GM23338 (cell line): Measurements from ENCODE around the gene LAMA1. TPM values are rescaled to one million over a fixed set of nuclear protein-coding genes. Genes with fewer than 3 reads are reported as not detected.

Experiments
- ATAC-seq: fragments of 200-7000 bp; cut with Tn5 transposase; 3 replicates; pipeline ENCODE4 v1.9.1; 2020
- DNase-seq: peaks from one replicate; pipeline ENCODE4 v3.0.0-alpha.2; 2015; ENCODE audit warnings: low spot score
- H2AFZ ChIP-seq: fragments of 200-600 bp; sonication (generic); 2 replicates; pipeline ENCODE4 v1.8.0; 2016; ENCODE audit warnings: antibody characterized with exemption, mild to moderate bottlenecking, moderate library complexity
- H3F3A ChIP-seq: fragments of 200-600 bp; sonication (generic); replicated peaks from 2 replicates; pipeline ENCODE4 v1.8.0; 2017; ENCODE audit warnings: antibody characterized with exemption, mixed run types, low read depth
- H3K27ac ChIP-seq: fragments of 200-600 bp; sonication (generic); 2 replicates; pipeline ENCODE4 v1.6.1; 2016; ENCODE audit warnings: low read depth
- H3K27me3 ChIP-seq: fragments of 200-600 bp; sonication (generic); 2 replicates; pipeline ENCODE4 v1.8.0; 2016; ENCODE audit warnings: mild to moderate bottlenecking, mixed run types, moderate library complexity; ENCODE audit not compliant: insufficient read depth
- H3K36me3 ChIP-seq: fragments of 200-600 bp; sonication (generic); 2 replicates; pipeline ENCODE4 v1.8.0; 2016; ENCODE audit warnings: mild to moderate bottlenecking; ENCODE audit not compliant: insufficient read depth
- H3K4me1 ChIP-seq: fragments of 200-600 bp; sonication (generic); 2 replicates; pipeline ENCODE4 v1.8.0; 2016; ENCODE audit warnings: mild to moderate bottlenecking, moderate library complexity; ENCODE audit not compliant: insufficient read depth
- H3K4me2 ChIP-seq: fragments of 200-600 bp; sonication (generic); 2 replicates; pipeline ENCODE4 v1.7.1; 2017; ENCODE audit warnings: mixed run types
- H3K4me3 ChIP-seq: fragments of 200-600 bp; sonication (generic); 2 replicates; pipeline ENCODE4 v1.6.1; 2016; ENCODE audit warnings: mixed run types
- H3K79me2 ChIP-seq: fragments of 200-600 bp; sonication (generic); replicated peaks from 2 replicates; pipeline ENCODE4 v1.8.0; 2017; ENCODE audit warnings: mild to moderate bottlenecking; ENCODE audit not compliant: insufficient read depth
- H3K9me2 ChIP-seq: fragments of 200-600 bp; sonication (generic); 2 replicates; pipeline ENCODE4 v1.8.0; 2017; ENCODE audit not compliant: insufficient read depth
- H4K20me1 ChIP-seq: fragments of 200-600 bp; sonication (generic); replicated peaks from 2 replicates; pipeline ENCODE4 v1.8.0; 2017; ENCODE audit warnings: mild to moderate bottlenecking; ENCODE audit not compliant: insufficient read depth
- H3K27ac Mint-ChIP-seq: 2 replicates; pipeline ENCODE4 v1.8.0; 2020; ENCODE audit warnings: inconsistent platforms, mild to moderate bottlenecking, moderate library complexity, mixed read lengths
- H3K27me3 Mint-ChIP-seq: 3 replicates; pipeline ENCODE4 v1.8.0; 2022; ENCODE audit warnings: low read depth, mild to moderate bottlenecking, moderate library complexity, mixed read lengths, inconsistent platforms; ENCODE audit not compliant: insufficient read depth, poor library complexity
- H3K36me3 Mint-ChIP-seq: 3 replicates; pipeline ENCODE4 v1.8.0; 2021; ENCODE audit warnings: low read depth, mild to moderate bottlenecking, inconsistent platforms, moderate library complexity, mixed read lengths
- H3K4me1 Mint-ChIP-seq: 3 replicates; pipeline ENCODE4 v1.8.0; 2020; ENCODE audit warnings: mild to moderate bottlenecking, inconsistent platforms, mixed read lengths
- H3K4me3 Mint-ChIP-seq: 3 replicates; pipeline ENCODE4 v1.8.0; 2021; ENCODE audit warnings: moderate library complexity, mild to moderate bottlenecking, inconsistent platforms, mixed read lengths
- H3K9me3 Mint-ChIP-seq: 3 replicates; pipeline ENCODE4 v1.8.0; 2020; ENCODE audit warnings: moderate library complexity, mild to moderate bottlenecking, inconsistent platforms, mixed read lengths
- CREB1 ChIP-seq: fragments of 250-450 bp; sonication (Bioruptor Pico); IDR thresholded peaks from 2 replicates; pipeline ENCODE4 v1.5.0; 2020; ENCODE audit warnings: low read depth, mild to moderate bottlenecking, moderate library complexity
- EZH2 ChIP-seq: fragments of 200-600 bp; sonication (generic); IDR thresholded peaks from one replicate; pipeline ENCODE4 v1.8.0; 2017; ENCODE audit warnings: antibody characterized with exemption, mild to moderate bottlenecking, low read depth; ENCODE audit not compliant: unreplicated experiment
- EZH2phosphoT487 ChIP-seq: fragments of 200-600 bp; sonication (generic); IDR thresholded peaks from one replicate; pipeline ENCODE4 v1.8.1; 2018; ENCODE audit warnings: antibody characterized with exemption; ENCODE audit not compliant: unreplicated experiment
- JUNB ChIP-seq: IDR thresholded peaks from one replicate; pipeline ENCODE4 v1.6.1; 2016; ENCODE audit warnings: antibody characterized with exemption; ENCODE audit not compliant: unreplicated experiment
- NANOG ChIP-seq: IDR thresholded peaks from 2 replicates; pipeline ENCODE4 v1.6.1; 2016; ENCODE audit warnings: antibody characterized with exemption, borderline replicate concordance
- POLR2AphosphoS5 ChIP-seq: IDR thresholded peaks from 2 replicates; pipeline ENCODE4 v1.6.1; 2016; ENCODE audit warnings: antibody characterized with exemption, low read depth
- STAT1 ChIP-seq: IDR thresholded peaks from one replicate; pipeline ENCODE4 v1.6.1; 2016; ENCODE audit warnings: antibody characterized with exemption; ENCODE audit not compliant: unreplicated experiment
- ZNF114 ChIP-seq: fragments of 250-450 bp; sonication (Bioruptor Pico); IDR thresholded peaks from 2 replicates; pipeline ENCODE4 v1.5.0; 2020; ENCODE audit warnings: mild to moderate bottlenecking, moderate library complexity
- ZNF331 ChIP-seq: fragments of 250-450 bp; sonication (Bioruptor Pico); IDR thresholded peaks from 2 replicates; pipeline ENCODE4 v1.5.0; 2020; ENCODE audit warnings: low read depth, mild to moderate bottlenecking, moderate library complexity
- polyA plus RNA-seq: library from polyadenylated mRNA; unstranded; fragments of >200 nt; fragmentation: Nextera tagmentation; extraction: Ambion mirVana; gene quantifications from 2 replicates; pipeline ENCODE4 v1.2.1, GENCODE V29; 2016
- total RNA-seq: library from RNA; depleted of rRNA; stranded (reverse); fragments of >200 nt; shearing (Covaris generic); gene quantifications from 2 replicates; pipeline ENCODE4 v1.2.3, GENCODE V29; 2014
- TF ChIP-seq, protein P1 (sequence below), 2 experiments: fragments of 200-600 bp in 1 of 2; sonication (generic) in 1 of 2; conservative IDR thresholded peaks; 2 replicates each; pipeline versions ENCODE4 v1.5.1 to v1.6.1; 2016 to 2017; ENCODE audit warnings: antibody characterized with exemption in 2 of 2, low read depth in 2 of 2, mild to moderate bottlenecking in 2 of 2, moderate library complexity in 1 of 2
- TF ChIP-seq, protein P2 (sequence below): IDR thresholded peaks from 2 replicates; pipeline ENCODE4 v1.6.1; 2016; ENCODE audit warnings: antibody characterized with exemption
- TF ChIP-seq, protein P3 (sequence below): IDR thresholded peaks from one replicate; pipeline ENCODE4 v1.6.1; 2018; ENCODE audit warnings: antibody characterized with exemption; ENCODE audit not compliant: unreplicated experiment

LAMA1 gene
- total and polyA plus RNA-seq, 2 experiments from 2014 or later, result 14.8 to 52.3 TPM

DNA sequence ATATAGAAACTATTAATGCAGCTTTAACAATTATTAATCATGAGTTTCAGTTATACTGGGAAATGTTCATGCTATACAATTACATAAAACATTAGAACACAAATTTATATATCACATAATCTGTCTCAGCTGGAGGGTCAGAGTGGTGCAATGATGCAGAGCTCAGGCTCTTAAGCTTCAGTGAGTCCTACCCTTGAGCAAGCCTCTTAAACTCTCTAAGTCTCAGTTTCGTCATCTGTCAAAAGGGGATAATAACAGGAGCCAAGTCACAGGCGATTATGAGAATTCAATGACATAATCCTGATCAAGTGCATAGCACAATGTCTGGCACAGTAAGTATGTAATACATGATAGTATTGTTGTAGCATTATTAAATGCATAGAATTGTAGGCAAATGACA, 46.0 kb downstream of the LAMA1 start:
- H3K27me3 ChIP-seq, result no peaks in the 10 kb centered on the region
- peaks cover 15% of the 10 kb centered on the region for H3K4me1 Mint-ChIP-seq
- no peak for ATAC-seq

More for the DNA sequence above, 46.0 kb downstream of the LAMA1 start:
- Mint-ChIP-seq H3K36me3 (peaks cover 9% of the 10 kb centered on the region), H3K27me3 (peaks cover 3% of the 10 kb centered on the region), H3K27ac (no peak overlapping the region), H3K9me3 (no peaks in the 10 kb centered on the region), H3K4me3 (no peak overlapping the region)
- no peaks in the 10 kb centered on the region for H3K79me2 ChIP-seq
- no peaks in the 10 kb centered on the region for H3K9me2 ChIP-seq
- no peaks in the 10 kb centered on the region; the same call in 1 of the 2 replicates for H3K4me1 ChIP-seq
- no peaks in the 10 kb centered on the region for H3K36me3 ChIP-seq
- no peak overlapping the region for H3K4me3 ChIP-seq
- no peak overlapping the region for H3K4me2 ChIP-seq
- no peaks in the 10 kb centered on the region for H4K20me1 ChIP-seq
- DNase-seq, result no peak
- no peaks in the 10 kb centered on the region for H3F3A ChIP-seq
- TF ChIP-seq CREB1 (no peak), EZH2phosphoT487 (no peak), EZH2 (no peak), JUNB (no peak), POLR2AphosphoS5 (no peak), STAT1 (no peak), NANOG (no peak), ZNF331 (CRISPR knock-in tag) (no peak), ZNF114 (no peak)
- TF ChIP-seq, protein P1, sequence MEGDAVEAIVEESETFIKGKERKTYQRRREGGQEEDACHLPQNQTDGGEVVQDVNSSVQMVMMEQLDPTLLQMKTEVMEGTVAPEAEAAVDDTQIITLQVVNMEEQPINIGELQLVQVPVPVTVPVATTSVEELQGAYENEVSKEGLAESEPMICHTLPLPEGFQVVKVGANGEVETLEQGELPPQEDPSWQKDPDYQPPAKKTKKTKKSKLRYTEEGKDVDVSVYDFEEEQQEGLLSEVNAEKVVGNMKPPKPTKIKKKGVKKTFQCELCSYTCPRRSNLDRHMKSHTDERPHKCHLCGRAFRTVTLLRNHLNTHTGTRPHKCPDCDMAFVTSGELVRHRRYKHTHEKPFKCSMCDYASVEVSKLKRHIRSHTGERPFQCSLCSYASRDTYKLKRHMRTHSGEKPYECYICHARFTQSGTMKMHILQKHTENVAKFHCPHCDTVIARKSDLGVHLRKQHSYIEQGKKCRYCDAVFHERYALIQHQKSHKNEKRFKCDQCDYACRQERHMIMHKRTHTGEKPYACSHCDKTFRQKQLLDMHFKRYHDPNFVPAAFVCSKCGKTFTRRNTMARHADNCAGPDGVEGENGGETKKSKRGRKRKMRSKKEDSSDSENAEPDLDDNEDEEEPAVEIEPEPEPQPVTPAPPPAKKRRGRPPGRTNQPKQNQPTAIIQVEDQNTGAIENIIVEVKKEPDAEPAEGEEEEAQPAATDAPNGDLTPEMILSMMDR (conservative IDR thresholded peaks at IDR 0.05; ENCODE audit: low read depth in 2 of 2), result no peak
- TF ChIP-seq, protein P2, sequence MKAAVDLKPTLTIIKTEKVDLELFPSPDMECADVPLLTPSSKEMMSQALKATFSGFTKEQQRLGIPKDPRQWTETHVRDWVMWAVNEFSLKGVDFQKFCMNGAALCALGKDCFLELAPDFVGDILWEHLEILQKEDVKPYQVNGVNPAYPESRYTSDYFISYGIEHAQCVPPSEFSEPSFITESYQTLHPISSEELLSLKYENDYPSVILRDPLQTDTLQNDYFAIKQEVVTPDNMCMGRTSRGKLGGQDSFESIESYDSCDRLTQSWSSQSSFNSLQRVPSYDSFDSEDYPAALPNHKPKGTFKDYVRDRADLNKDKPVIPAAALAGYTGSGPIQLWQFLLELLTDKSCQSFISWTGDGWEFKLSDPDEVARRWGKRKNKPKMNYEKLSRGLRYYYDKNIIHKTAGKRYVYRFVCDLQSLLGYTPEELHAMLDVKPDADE, result no peak
- TF ChIP-seq, protein P3, sequence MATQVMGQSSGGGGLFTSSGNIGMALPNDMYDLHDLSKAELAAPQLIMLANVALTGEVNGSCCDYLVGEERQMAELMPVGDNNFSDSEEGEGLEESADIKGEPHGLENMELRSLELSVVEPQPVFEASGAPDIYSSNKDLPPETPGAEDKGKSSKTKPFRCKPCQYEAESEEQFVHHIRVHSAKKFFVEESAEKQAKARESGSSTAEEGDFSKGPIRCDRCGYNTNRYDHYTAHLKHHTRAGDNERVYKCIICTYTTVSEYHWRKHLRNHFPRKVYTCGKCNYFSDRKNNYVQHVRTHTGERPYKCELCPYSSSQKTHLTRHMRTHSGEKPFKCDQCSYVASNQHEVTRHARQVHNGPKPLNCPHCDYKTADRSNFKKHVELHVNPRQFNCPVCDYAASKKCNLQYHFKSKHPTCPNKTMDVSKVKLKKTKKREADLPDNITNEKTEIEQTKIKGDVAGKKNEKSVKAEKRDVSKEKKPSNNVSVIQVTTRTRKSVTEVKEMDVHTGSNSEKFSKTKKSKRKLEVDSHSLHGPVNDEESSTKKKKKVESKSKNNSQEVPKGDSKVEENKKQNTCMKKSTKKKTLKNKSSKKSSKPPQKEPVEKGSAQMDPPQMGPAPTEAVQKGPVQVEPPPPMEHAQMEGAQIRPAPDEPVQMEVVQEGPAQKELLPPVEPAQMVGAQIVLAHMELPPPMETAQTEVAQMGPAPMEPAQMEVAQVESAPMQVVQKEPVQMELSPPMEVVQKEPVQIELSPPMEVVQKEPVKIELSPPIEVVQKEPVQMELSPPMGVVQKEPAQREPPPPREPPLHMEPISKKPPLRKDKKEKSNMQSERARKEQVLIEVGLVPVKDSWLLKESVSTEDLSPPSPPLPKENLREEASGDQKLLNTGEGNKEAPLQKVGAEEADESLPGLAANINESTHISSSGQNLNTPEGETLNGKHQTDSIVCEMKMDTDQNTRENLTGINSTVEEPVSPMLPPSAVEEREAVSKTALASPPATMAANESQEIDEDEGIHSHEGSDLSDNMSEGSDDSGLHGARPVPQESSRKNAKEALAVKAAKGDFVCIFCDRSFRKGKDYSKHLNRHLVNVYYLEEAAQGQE, result no peak
- no peak overlapping the region for H3K27ac ChIP-seq
- H2AFZ ChIP-seq, result no peak overlapping the region
